H9 (cell line): Measurements from ENCODE around the gene STARD3. TPM values are rescaled to one million over a fixed set of nuclear protein-coding genes. Genes with fewer than 3 reads are reported as not detected.

Experiments used
- DNase-seq: peaks from one replicate; pipeline ENCODE4 v3.0.0-alpha.2; 2017
- H2AFZ ChIP-seq: one replicate; pipeline ENCODE4 v1.6.1; 2013; ENCODE audit warnings: mild to moderate bottlenecking, low read length, control low read depth, moderate library complexity
- H2AK5ac ChIP-seq: 2 replicates; pipeline ENCODE4 v1.6.1; 2013; ENCODE audit warnings: low read length, control low read depth, mixed read lengths; ENCODE audit not compliant: insufficient read length
- H2BK120ac ChIP-seq: one replicate; pipeline ENCODE4 v1.6.1; 2013; ENCODE audit warnings: low read depth, mild to moderate bottlenecking, low read length, control low read depth, inconsistent platforms; ENCODE audit not compliant: poor library complexity, severe bottlenecking
- H2BK12ac ChIP-seq: 2 replicates; pipeline ENCODE4 v1.6.1; 2013; ENCODE audit warnings: low read length, control low read depth, mixed read lengths, low read depth; ENCODE audit not compliant: insufficient read length
- H2BK15ac ChIP-seq: 2 replicates; pipeline ENCODE4 v1.6.1; 2013; ENCODE audit warnings: low read depth, low read length, control low read depth
- H2BK20ac ChIP-seq: one replicate; pipeline ENCODE4 v1.6.1; 2013; ENCODE audit warnings: low read depth, mild to moderate bottlenecking, low read length, control low read depth, inconsistent platforms; ENCODE audit not compliant: poor library complexity, severe bottlenecking
- H2BK5ac ChIP-seq: 2 replicates; pipeline ENCODE4 v1.6.1; 2013; ENCODE audit warnings: low read length, control low read depth, mixed read lengths; ENCODE audit not compliant: insufficient read length
- H3K14ac ChIP-seq: 2 replicates; pipeline ENCODE4 v1.6.1; 2013; ENCODE audit warnings: low read length, control low read depth; ENCODE audit not compliant: insufficient read depth
- H3K18ac ChIP-seq: 2 replicates; pipeline ENCODE4 v1.6.1; 2013; ENCODE audit warnings: low read depth, mild to moderate bottlenecking, mixed read lengths, low read length, control low read depth; ENCODE audit not compliant: insufficient read length
- H3K23ac ChIP-seq: 2 replicates; pipeline ENCODE4 v1.6.1; 2013; ENCODE audit warnings: low read length, control low read depth, mixed read lengths, low read depth; ENCODE audit not compliant: insufficient read length
- H3K23me2 ChIP-seq: 2 replicates; pipeline ENCODE4 v1.6.1; 2013; ENCODE audit warnings: low read depth, mild to moderate bottlenecking, mixed read lengths, low read length, control low read depth; ENCODE audit not compliant: insufficient read length, poor library complexity, severe bottlenecking
- H3K27ac ChIP-seq: 2 replicates; pipeline ENCODE4 v1.5.1; 2013; ENCODE audit warnings: low read length, control low read depth, mixed read lengths, low read depth; ENCODE audit not compliant: insufficient read length
- H3K27me3 ChIP-seq: 2 replicates; pipeline ENCODE4 v1.6.1; 2013; ENCODE audit warnings: low read length, control low read depth, inconsistent platforms; ENCODE audit not compliant: insufficient read depth
- H3K4ac ChIP-seq: 2 replicates; pipeline ENCODE4 v1.6.1; 2013; ENCODE audit warnings: low read depth, mild to moderate bottlenecking, control low read depth, inconsistent platforms, low read length, moderate library complexity
- H3K4me1 ChIP-seq: 2 replicates; pipeline ENCODE4 v1.6.1; 2013; ENCODE audit warnings: low read length, control low read depth, inconsistent platforms; ENCODE audit not compliant: insufficient read depth
- H3K4me2 ChIP-seq: 2 replicates; pipeline ENCODE4 v1.6.1; 2013; ENCODE audit warnings: low read length, control low read depth, mixed read lengths; ENCODE audit not compliant: insufficient read length, insufficient read depth
- H3K56ac ChIP-seq: 2 replicates; pipeline ENCODE4 v1.6.1; 2013; ENCODE audit warnings: low read depth, mild to moderate bottlenecking, mixed read lengths, low read length, control low read depth; ENCODE audit not compliant: insufficient read length
- H3K79me1 ChIP-seq: 2 replicates; pipeline ENCODE4 v1.6.1; 2013; ENCODE audit warnings: low read depth, mild to moderate bottlenecking, moderate library complexity, low read length, control low read depth, inconsistent platforms; ENCODE audit not compliant: insufficient read depth, poor library complexity, severe bottlenecking
- H3K79me2 ChIP-seq: 2 replicates; pipeline ENCODE4 v1.6.1; 2013; ENCODE audit warnings: low read length, control low read depth, inconsistent platforms; ENCODE audit not compliant: insufficient read depth
- H3K9ac ChIP-seq: 2 replicates; pipeline ENCODE4 v1.6.1; 2013; ENCODE audit warnings: low read length, control low read depth, mixed read lengths; ENCODE audit not compliant: insufficient read length; ENCODE audit errors: extremely low read depth
- H3K9me3 ChIP-seq: one replicate; pipeline ENCODE4 v1.6.1; 2013; ENCODE audit warnings: low read depth, low read length, inconsistent platforms; ENCODE audit not compliant: control insufficient read depth
- H3T11ph ChIP-seq: one replicate; pipeline ENCODE4 v1.6.1; 2013; ENCODE audit warnings: mild to moderate bottlenecking, low read length, control low read depth, inconsistent platforms
- H4K20me1 ChIP-seq: one replicate; pipeline ENCODE4 v1.6.1; 2013; ENCODE audit not compliant: control insufficient read depth, insufficient read length, insufficient read depth
- H4K5ac ChIP-seq: 2 replicates; pipeline ENCODE4 v1.6.1; 2013; ENCODE audit warnings: low read depth, mild to moderate bottlenecking, mixed read lengths, low read length, control low read depth; ENCODE audit not compliant: insufficient read length
- H4K8ac ChIP-seq: replicated peaks from 2 replicates; pipeline ENCODE4 v1.6.1; 2013; ENCODE audit warnings: low read length, control low read depth, mixed read lengths, low read depth; ENCODE audit not compliant: insufficient read length
- H4K91ac ChIP-seq: 2 replicates; pipeline ENCODE4 v1.6.1; 2013; ENCODE audit warnings: low read depth, mild to moderate bottlenecking, moderate library complexity, mixed read lengths, low read length, control low read depth; ENCODE audit not compliant: insufficient read length
- H3K27ac Mint-ChIP-seq, 3 experiments: 2 replicates in 2 of 3; 3 replicates in 1 of 3; pipeline ENCODE4 v1.8.0; 2020 to 2021; ENCODE audit warnings: mixed read lengths in 3 of 3, mild to moderate bottlenecking in 1 of 3, moderate library complexity in 1 of 3
- H3K27me3 Mint-ChIP-seq: 2 replicates; pipeline ENCODE4 v1.8.0; 2021; ENCODE audit warnings: low read depth, mild to moderate bottlenecking, moderate library complexity, mixed read lengths
- H3K36me3 Mint-ChIP-seq, 3 experiments: 2 replicates in 2 of 3; 3 replicates in 1 of 3; pipeline ENCODE4 v1.8.0; 2020 to 2021; ENCODE audit warnings: low read depth in 3 of 3, mixed read lengths in 3 of 3; ENCODE audit not compliant: insufficient read depth in 1 of 3
- H3K4me1 Mint-ChIP-seq, 2 experiments: 2 replicates each; pipeline ENCODE4 v1.8.0; 2020; ENCODE audit warnings: mixed read lengths in 2 of 2
- H3K4me3 Mint-ChIP-seq, 2 experiments: 2 replicates in 1 of 2; 3 replicates in 1 of 2; pipeline ENCODE4 v1.8.0; 2020 to 2021; ENCODE audit warnings: mild to moderate bottlenecking in 2 of 2, mixed read lengths in 2 of 2, moderate library complexity in 1 of 2
- H3K9me3 Mint-ChIP-seq, 2 experiments: 2 replicates in 1 of 2; 3 replicates in 1 of 2; pipeline ENCODE4 v1.8.0; 2020; ENCODE audit warnings: mild to moderate bottlenecking in 2 of 2, mixed read lengths in 2 of 2, moderate library complexity in 1 of 2
- CTCF ChIP-seq: fragments of 200-600 bp; sonication (generic); conservative IDR thresholded peaks from 3 replicates; pipeline ENCODE4 v1.8.0; 2021; ENCODE audit warnings: antibody characterized with exemption, mild to moderate bottlenecking
- WGBS: extraction: QIAGEN DNeasy Blood & Tissue Kit; methylation state at CpG from one replicate; pipeline ENCODE4 v1.1.7; 2013; ENCODE audit warnings: missing lambda C conversion rate, low lambda C conversion rate, mixed read lengths; ENCODE audit not compliant: insufficient read length; ENCODE audit errors: extremely low coverage; 5-methylcytosine and 5-hydroxymethylcytosine counted together
- total RNA-seq: library from RNA; stranded (reverse); gene quantifications from 2 replicates; pipeline ENCODE4 v1.2.1, GENCODE V29; 2021

Gene STARD3
- total RNA-seq, 1 experiment from 2014 or later, result 51.3 TPM

GRCh38 chr17:39626171-39627046 lies 10.5 kb upstream of the STARD3 start, which contains the start of gene PPP1R1B:
PPP1R1B (plus strand) TSS chr17:39626952; CDS start chr17:39627393, 441 bp downstream.
- Histone ChIP-seq H3K56ac (no peak within 1 kb of the TSS), H2BK12ac (no peak within 1 kb of the TSS), H3K79me2 (no peaks in the 10 kb centered on the region), H3K14ac (no peak within 1 kb of the TSS), H3K27me3 (peaks cover 13% of the 10 kb centered on the region; the same call in 1 of the 2 replicates), H2BK120ac (no peak within 1 kb of the TSS), H3K4me1 (peaks cover 11% of the 10 kb centered on the region; the same call in 1 of the 2 replicates), H2AFZ (no peak within 1 kb of the TSS), H3K79me1 (no peaks in the 10 kb centered on the region), H2BK15ac (no peak within 1 kb of the TSS), H3K23ac (no peak within 1 kb of the TSS), H3K18ac (no peak within 1 kb of the TSS), H3T11ph (no peak within 1 kb of the TSS), H4K91ac (no peak within 1 kb of the TSS), H3K23me2 (peaks cover 13% of the 10 kb centered on the region), H2BK20ac (no peak within 1 kb of the TSS), H3K4me2 (peak within 1 kb of the TSS; percentile 58), H3K27ac (no peak within 1 kb of the TSS), H3K4ac (no peak within 1 kb of the TSS), H2BK5ac (no peak within 1 kb of the TSS), H4K8ac (no peak within 1 kb of the TSS), H3K9ac (no peak within 1 kb of the TSS), H4K5ac (no peak within 1 kb of the TSS), H4K20me1 (no peaks in the 10 kb centered on the region), H2AK5ac (no peak within 1 kb of the TSS), H3K9me3 (no peaks in the 10 kb centered on the region)
- Mint-ChIP-seq H3K4me3 (peak within 1 kb of the TSS; percentile 75 to 96), H3K4me1 (peaks cover 56 to 74% of the 10 kb centered on the region in 2 experiments), H3K9me3 (no peaks in the 10 kb centered on the region; a peak in 1 of 5 replicates), H3K27ac (no peak within 1 kb of the TSS), H3K27me3 (peaks cover 68% of the 10 kb centered on the region), H3K36me3 (no peaks in the 10 kb centered on the region; a peak in 1 of 7 replicates)
- TF ChIP-seq CTCF, result no peak
- peak; percentile 66 for DNase-seq
- WGBS, result no CpG with 5 or more reads among the region's 29 CpGs
